PC-9 (cell line): Measurements from ENCODE around the gene PCK2.

Source experiments
- CTCF ChIP-seq: fragments of 200-600 bp; sonication (generic); conservative IDR thresholded peaks from 2 replicates; pipeline ENCODE4 v1.6.1; 2017; ENCODE audit warnings: mixed run types, antibody characterized with exemption, mild to moderate bottlenecking, moderate library complexity
- EZH2 ChIP-seq: fragments of 200-600 bp; sonication (generic); IDR thresholded peaks from 2 replicates; pipeline ENCODE4 v1.8.0; 2017; ENCODE audit warnings: antibody characterized with exemption, low read depth

DNA sequence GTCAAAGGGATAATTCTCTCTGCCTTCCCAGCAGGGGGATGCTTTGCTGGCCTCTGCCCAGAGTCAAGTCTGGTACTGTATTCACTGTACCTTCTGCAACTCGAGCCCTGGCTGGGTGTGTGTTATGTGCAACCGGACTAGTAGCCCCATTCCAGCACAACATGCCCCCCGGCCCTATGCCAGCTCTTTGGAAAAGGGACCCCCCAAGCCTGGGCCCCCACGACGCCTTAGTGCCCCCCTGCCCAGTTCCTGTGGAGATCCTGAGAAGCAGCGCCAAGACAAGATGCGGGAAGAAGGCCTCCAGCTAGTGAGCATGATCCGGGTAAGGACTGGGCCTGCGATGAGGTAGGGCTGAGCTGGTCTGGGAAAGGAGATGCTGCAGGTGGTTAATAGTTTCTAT lies 56.5 kb downstream of the PCK2 start:
- TF ChIP-seq CTCF, result no peak
- no peak for TF ChIP-seq EZH2
